Endodermal cell (in vitro differentiated cells): Measurements from ENCODE around the gene CCDC54. TPM values are rescaled to one million over a fixed set of nuclear protein-coding genes. Genes with fewer than 3 reads are reported as not detected.

Experiments
- DNase-seq: peaks from one replicate; pipeline ENCODE4 v3.0.0-alpha.2; 2017
- H3K27ac ChIP-seq: 2 replicates; pipeline ENCODE4 v1.5.1; 2013; ENCODE audit warnings: mild to moderate bottlenecking, low read depth, low read length, moderate library complexity
- H3K27me3 ChIP-seq: 2 replicates; pipeline ENCODE4 v1.6.1; 2013; ENCODE audit warnings: mild to moderate bottlenecking, low read length, moderate library complexity; ENCODE audit not compliant: insufficient read depth, control insufficient read depth, poor library complexity, severe bottlenecking
- H3K36me3 ChIP-seq: 2 replicates; pipeline ENCODE4 v1.7.0; 2013; ENCODE audit warnings: mild to moderate bottlenecking, low read length, moderate library complexity; ENCODE audit not compliant: control insufficient read depth, insufficient read depth
- H3K4me1 ChIP-seq: one replicate; pipeline ENCODE4 v1.7.0; 2013; ENCODE audit warnings: low read length; ENCODE audit not compliant: control insufficient read depth, insufficient read depth
- H3K4me3 ChIP-seq: 2 replicates; pipeline ENCODE4 v1.5.1; 2013; ENCODE audit warnings: mild to moderate bottlenecking, low read length, moderate library complexity
- H3K9ac ChIP-seq: 2 replicates; pipeline ENCODE4 v1.6.1; 2013; ENCODE audit warnings: mild to moderate bottlenecking, low read length, moderate library complexity; ENCODE audit not compliant: poor library complexity, severe bottlenecking; ENCODE audit errors: extremely low read depth
- H3K9me3 ChIP-seq: 2 replicates; pipeline ENCODE4 v1.6.1; 2013; ENCODE audit warnings: mild to moderate bottlenecking, low read length, moderate library complexity; ENCODE audit not compliant: control insufficient read depth
- H3K27ac Mint-ChIP-seq: 2 replicates; pipeline ENCODE4 v1.8.0; 2020; ENCODE audit warnings: mixed read lengths
- H3K27me3 Mint-ChIP-seq: 2 replicates; pipeline ENCODE4 v1.8.0; 2021; ENCODE audit warnings: mild to moderate bottlenecking, mixed read lengths; ENCODE audit not compliant: insufficient read depth
- H3K36me3 Mint-ChIP-seq: 2 replicates; pipeline ENCODE4 v1.8.0; 2020; ENCODE audit warnings: low read depth, mixed read lengths
- H3K4me1 Mint-ChIP-seq: 2 replicates; pipeline ENCODE4 v1.8.0; 2020; ENCODE audit warnings: mixed read lengths
- H3K4me3 Mint-ChIP-seq: 2 replicates; pipeline ENCODE4 v1.8.0; 2020; ENCODE audit warnings: mild to moderate bottlenecking, moderate library complexity, mixed read lengths
- H3K9me3 Mint-ChIP-seq: 2 replicates; pipeline ENCODE4 v1.8.0; 2020; ENCODE audit warnings: mild to moderate bottlenecking, mixed read lengths
- WGBS, 2 experiments: methylation state at CpG; one replicate each; pipeline versions ENCODE4 v1.1.5 to v1.1.7; 2013; ENCODE audit warnings: missing lambda C conversion rate in 2 of 2, mixed read lengths in 1 of 2; ENCODE audit not compliant: insufficient coverage in 1 of 2, insufficient read length in 1 of 2; 5-methylcytosine and 5-hydroxymethylcytosine counted together
- total RNA-seq, 2 donors: library from RNA; stranded (reverse); fragmentation: NEBNext Ultra II Directional in 1 of 2; extraction: Animal tissue kit (Norgen Biotek cat#: 25700) in 1 of 2; gene quantifications; 2 replicates in 1 of 2; 3 replicates in 1 of 2; pipeline ENCODE4 v1.2.1, GENCODE V29; 2021
- TF ChIP-seq, protein P1 (sequence below): fragments of 200-600 bp; sonication (generic); conservative IDR thresholded peaks from 2 replicates; pipeline ENCODE4 v1.5.0; 2021; ENCODE audit warnings: antibody characterized with exemption, mild to moderate bottlenecking

CCDC54 gene
- total RNA-seq, 2 donors from 2014 or later, result not detected

- Histone ChIP-seq H3K4me1 (no peaks in the 10 kb centered on the region), H3K4me3 (no peak overlapping the region), H3K27ac (no peak overlapping the region), H3K9ac (no peak overlapping the region), H3K36me3 (no peaks in the 10 kb centered on the region), H3K27me3 (no peaks in the 10 kb centered on the region), H3K9me3 (peaks cover 21% of the 10 kb centered on the region)
- TF ChIP-seq, protein P1, sequence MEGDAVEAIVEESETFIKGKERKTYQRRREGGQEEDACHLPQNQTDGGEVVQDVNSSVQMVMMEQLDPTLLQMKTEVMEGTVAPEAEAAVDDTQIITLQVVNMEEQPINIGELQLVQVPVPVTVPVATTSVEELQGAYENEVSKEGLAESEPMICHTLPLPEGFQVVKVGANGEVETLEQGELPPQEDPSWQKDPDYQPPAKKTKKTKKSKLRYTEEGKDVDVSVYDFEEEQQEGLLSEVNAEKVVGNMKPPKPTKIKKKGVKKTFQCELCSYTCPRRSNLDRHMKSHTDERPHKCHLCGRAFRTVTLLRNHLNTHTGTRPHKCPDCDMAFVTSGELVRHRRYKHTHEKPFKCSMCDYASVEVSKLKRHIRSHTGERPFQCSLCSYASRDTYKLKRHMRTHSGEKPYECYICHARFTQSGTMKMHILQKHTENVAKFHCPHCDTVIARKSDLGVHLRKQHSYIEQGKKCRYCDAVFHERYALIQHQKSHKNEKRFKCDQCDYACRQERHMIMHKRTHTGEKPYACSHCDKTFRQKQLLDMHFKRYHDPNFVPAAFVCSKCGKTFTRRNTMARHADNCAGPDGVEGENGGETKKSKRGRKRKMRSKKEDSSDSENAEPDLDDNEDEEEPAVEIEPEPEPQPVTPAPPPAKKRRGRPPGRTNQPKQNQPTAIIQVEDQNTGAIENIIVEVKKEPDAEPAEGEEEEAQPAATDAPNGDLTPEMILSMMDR, result no peak
- Mint-ChIP-seq H3K9me3 (peaks cover 9% of the 10 kb centered on the region), H3K4me1 (no peaks in the 10 kb centered on the region), H3K4me3 (no peak overlapping the region), H3K36me3 (no peaks in the 10 kb centered on the region), H3K27me3 (no peaks in the 10 kb centered on the region), H3K27ac (no peak overlapping the region)
- WGBS, 2 experiments, result 88 to 90% methylated on average over 2 of the region's 2 CpGs
- no peak for DNase-seq
These were observed 32.1 kb downstream of the CCDC54 start for GRCh38 chr3:107409365-107409764.

GRCh38 chr3:107410606-107411005, 33.4 kb downstream of the CCDC54 start:
- 96 to 100% methylated on average over 1 of the region's 1 CpG for WGBS, 2 experiments
- no peak overlapping the region for H3K27ac ChIP-seq
- Mint-ChIP-seq H3K4me3 (no peak overlapping the region), H3K9me3 (peaks cover 9% of the 10 kb centered on the region), H3K27me3 (no peaks in the 10 kb centered on the region), H3K4me1 (no peaks in the 10 kb centered on the region), H3K27ac (no peak overlapping the region), H3K36me3 (no peaks in the 10 kb centered on the region)
- no peaks in the 10 kb centered on the region for H3K27me3 ChIP-seq
- no peak overlapping the region for H3K9ac ChIP-seq
- no peak for DNase-seq
- peaks cover 21% of the 10 kb centered on the region for H3K9me3 ChIP-seq
- H3K36me3 ChIP-seq, result no peaks in the 10 kb centered on the region
- TF ChIP-seq, protein P1, result no peak
- H3K4me1 ChIP-seq, result no peaks in the 10 kb centered on the region
- no peak overlapping the region for H3K4me3 ChIP-seq

DNA sequence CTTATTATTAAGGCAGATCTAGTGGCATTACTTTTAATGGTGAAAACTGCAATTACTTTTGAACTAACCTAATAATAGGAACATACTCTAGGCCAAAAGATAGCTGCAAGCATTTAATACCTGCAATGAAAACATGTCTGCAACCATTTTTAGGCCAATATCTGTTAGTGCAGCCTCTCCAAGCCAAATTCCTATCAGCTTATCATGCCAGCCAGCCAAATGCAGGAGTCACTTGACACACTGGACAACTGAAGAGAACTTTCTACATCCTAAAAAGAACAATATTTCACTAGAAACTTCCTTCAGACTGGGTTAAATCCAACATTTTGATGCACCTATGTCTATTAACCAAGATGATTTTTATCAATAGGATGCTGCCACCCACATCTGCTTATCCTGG, 33.8 kb downstream of the CCDC54 start:
- peaks cover 21% of the 10 kb centered on the region for H3K9me3 ChIP-seq
- no peak overlapping the region for H3K27ac Mint-ChIP-seq
- TF ChIP-seq, protein P1, result no peak
- no peaks in the 10 kb centered on the region for H3K4me1 Mint-ChIP-seq
- no peak overlapping the region for H3K4me3 ChIP-seq
- H3K27me3 ChIP-seq, result no peaks in the 10 kb centered on the region
- no peak for DNase-seq
- no peak overlapping the region for H3K27ac ChIP-seq
- no peaks in the 10 kb centered on the region for H3K36me3 ChIP-seq
- H3K27me3 Mint-ChIP-seq, result no peaks in the 10 kb centered on the region
- no peaks in the 10 kb centered on the region for H3K4me1 ChIP-seq
- H3K9me3 Mint-ChIP-seq, result peaks cover 9% of the 10 kb centered on the region
- no peak overlapping the region for H3K4me3 Mint-ChIP-seq
- H3K9ac ChIP-seq, result no peak overlapping the region
- no peaks in the 10 kb centered on the region for H3K36me3 Mint-ChIP-seq
